HepG2 (cell line): ENCODE results near the gene CLCNKA. TPM values are rescaled to one million over a fixed set of nuclear protein-coding genes. Genes with fewer than 3 reads are reported as not detected.

Source experiments
- ARNT2 ChIP-seq: sonication (generic); formaldehyde crosslinking; IDR thresholded peaks from 2 replicates; pipeline ENCODE4 v1.8.0; 2022; ENCODE audit warnings: mild to moderate bottlenecking, low read depth, missing genetic modification reagents, moderate library complexity
- GATA4 ChIP-seq: sonication (generic); IDR thresholded peaks from 2 replicates; pipeline ENCODE4 v1.6.1; 2016; ENCODE audit warnings: antibody characterized with exemption, low read depth, borderline replicate concordance
- JUNB ChIP-seq: sonication (generic); formaldehyde crosslinking; IDR thresholded peaks from 2 replicates; pipeline ENCODE4 v1.8.0; 2022; ENCODE audit warnings: missing genetic modification reagents, mild to moderate bottlenecking, borderline replicate concordance
- NRL ChIP-seq: sonication (generic); formaldehyde crosslinking; IDR thresholded peaks from 2 replicates; pipeline ENCODE4 v1.5.0; 2020; ENCODE audit warnings: missing genetic modification reagents, mild to moderate bottlenecking, moderate library complexity, borderline replicate concordance
- RAD21 ChIP-seq: fragments of 450-650 bp; formaldehyde crosslinking; IDR thresholded peaks from 2 replicates; pipeline ENCODE4 v1.5.0; 2020; ENCODE audit warnings: mild to moderate bottlenecking
- RFX3 ChIP-seq: IDR thresholded peaks from 2 replicates; pipeline ENCODE4 v1.6.1; 2016; ENCODE audit warnings: missing biosample characterization, missing genetic modification reagents
- ZFP82 ChIP-seq: sonication (generic); formaldehyde crosslinking; IDR thresholded peaks from 2 replicates; pipeline ENCODE4 v1.5.1; 2020; ENCODE audit warnings: mild to moderate bottlenecking, missing genetic modification reagents, borderline replicate concordance
- ZFY ChIP-seq: sonication (generic); formaldehyde crosslinking; IDR thresholded peaks from 2 replicates; pipeline ENCODE4 v1.4.0; 2020; ENCODE audit warnings: missing genetic modification reagents
- ZNF781 ChIP-seq: sonication (generic); formaldehyde crosslinking; IDR thresholded peaks from 2 replicates; pipeline ENCODE4 v1.5.1; 2020; ENCODE audit warnings: borderline replicate concordance, mild to moderate bottlenecking, missing genetic modification reagents; ENCODE audit errors: not compliant biosample characterization
- ZSCAN31 ChIP-seq: sonication (generic); formaldehyde crosslinking; IDR thresholded peaks from 2 replicates; pipeline ENCODE4 v1.5.0; 2020; ENCODE audit warnings: low read depth, mild to moderate bottlenecking, missing genetic modification reagents
- polyA plus RNA-seq, 8 experiments: library from polyadenylated mRNA; depleted of rRNA in 3 of 8; stranded (reverse) in 7 of 8; unstranded in 1 of 8; fragments of >200 nt; fragmentation: Illumina TruSeq in 4 of 8; extraction: Trizol in 4 of 8; gene quantifications; 2 replicates each; pipeline versions ENCODE4 v1.2.1 to v1.2.3, GENCODE V29; 2011 to 2016; ENCODE audit warnings: low read depth in 4 of 8, missing spikeins in 1 of 8, mixed read lengths in 1 of 8; ENCODE audit not compliant: insufficient read depth in 1 of 8
- total RNA-seq, 5 experiments: library from RNA; depleted of rRNA; stranded (reverse); fragments of >200 nt; fragmentation: Illumina TruSeq; extraction: Trizol; gene quantifications; 2 replicates each; pipeline ENCODE4 v1.2.3, GENCODE V29; 2016; ENCODE audit warnings: low read depth in 1 of 5
- TF ChIP-seq, protein P1 (sequence below): sonication (generic); formaldehyde crosslinking; IDR thresholded peaks from 2 replicates; pipeline ENCODE4 v1.5.1; 2020; ENCODE audit warnings: missing genetic modification reagents, mild to moderate bottlenecking, borderline replicate concordance
- TF ChIP-seq, protein P2 (sequence below): sonication (generic); formaldehyde crosslinking; IDR thresholded peaks from 2 replicates; pipeline ENCODE4 v1.5.1; 2020; ENCODE audit warnings: mild to moderate bottlenecking, missing genetic modification reagents, borderline replicate concordance
- TF ChIP-seq, protein P3 (sequence below): sonication (generic); formaldehyde crosslinking; IDR thresholded peaks from 2 replicates; pipeline ENCODE4 v1.5.0; 2020; ENCODE audit warnings: mild to moderate bottlenecking, missing genetic modification reagents
- TF ChIP-seq, protein P4 (sequence below): sonication (generic); formaldehyde crosslinking; IDR thresholded peaks from 2 replicates; pipeline ENCODE4 v1.4.0; 2020; ENCODE audit warnings: mild to moderate bottlenecking, missing genetic modification reagents, borderline replicate concordance
- TF ChIP-seq, protein P5 (sequence below): sonication (generic); formaldehyde crosslinking; IDR thresholded peaks from 2 replicates; pipeline ENCODE4 v1.5.0; 2020; ENCODE audit warnings: missing genetic modification reagents, mild to moderate bottlenecking, borderline replicate concordance

CLCNKA gene
- total and polyA plus RNA-seq, 2 of the 13 experiments (the other 11 are each of a cell fraction or from before 2014, with no cell fraction given), result 0.03 TPM; not detected in 1

DNA sequence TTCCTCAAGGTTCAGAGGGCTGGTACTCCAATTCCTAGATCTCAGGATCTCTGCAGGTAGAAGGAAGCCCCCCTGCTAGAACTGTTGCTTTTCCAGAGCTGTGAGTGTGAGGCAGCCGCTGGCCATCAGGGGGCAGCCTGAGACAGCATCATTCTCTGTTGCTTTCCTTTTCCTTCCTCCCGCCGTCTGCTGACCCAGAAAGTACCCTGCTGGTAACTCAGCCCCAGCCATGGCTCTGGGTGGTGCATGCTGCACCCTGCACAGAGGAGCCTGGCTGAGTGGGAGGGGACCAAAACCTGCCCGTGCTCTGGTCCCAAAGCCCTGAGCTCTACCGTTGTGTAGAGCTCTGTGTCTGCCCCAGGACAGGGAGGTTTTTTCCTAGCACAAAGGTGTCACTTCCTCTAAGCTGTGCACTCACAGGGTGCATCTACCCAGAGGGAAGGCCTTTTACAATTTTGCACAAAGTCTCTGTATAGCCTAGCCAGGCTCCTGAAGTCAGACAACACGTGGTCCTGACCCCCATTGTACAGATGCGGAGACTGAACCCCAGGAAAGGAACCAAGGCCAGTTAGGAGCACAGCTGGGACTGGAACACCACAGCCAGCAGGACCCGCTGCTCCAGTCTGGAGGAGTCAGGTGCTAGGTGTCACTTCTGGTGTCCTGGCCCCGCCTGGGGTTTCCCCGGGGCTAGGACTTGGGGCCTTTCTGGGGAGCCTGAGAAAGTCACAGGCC is 57.3 kb downstream of the CLCNKA start (continued):
- TF ChIP-seq, protein P1, sequence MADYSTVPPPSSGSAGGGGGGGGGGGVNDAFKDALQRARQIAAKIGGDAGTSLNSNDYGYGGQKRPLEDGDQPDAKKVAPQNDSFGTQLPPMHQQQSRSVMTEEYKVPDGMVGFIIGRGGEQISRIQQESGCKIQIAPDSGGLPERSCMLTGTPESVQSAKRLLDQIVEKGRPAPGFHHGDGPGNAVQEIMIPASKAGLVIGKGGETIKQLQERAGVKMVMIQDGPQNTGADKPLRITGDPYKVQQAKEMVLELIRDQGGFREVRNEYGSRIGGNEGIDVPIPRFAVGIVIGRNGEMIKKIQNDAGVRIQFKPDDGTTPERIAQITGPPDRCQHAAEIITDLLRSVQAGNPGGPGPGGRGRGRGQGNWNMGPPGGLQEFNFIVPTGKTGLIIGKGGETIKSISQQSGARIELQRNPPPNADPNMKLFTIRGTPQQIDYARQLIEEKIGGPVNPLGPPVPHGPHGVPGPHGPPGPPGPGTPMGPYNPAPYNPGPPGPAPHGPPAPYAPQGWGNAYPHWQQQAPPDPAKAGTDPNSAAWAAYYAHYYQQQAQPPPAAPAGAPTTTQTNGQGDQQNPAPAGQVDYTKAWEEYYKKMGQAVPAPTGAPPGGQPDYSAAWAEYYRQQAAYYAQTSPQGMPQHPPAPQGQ (CRISPR knock-in tag), result no peak
- TF ChIP-seq RFX3 (CRISPR knock-in tag), result no peak
- TF ChIP-seq, protein P2, sequence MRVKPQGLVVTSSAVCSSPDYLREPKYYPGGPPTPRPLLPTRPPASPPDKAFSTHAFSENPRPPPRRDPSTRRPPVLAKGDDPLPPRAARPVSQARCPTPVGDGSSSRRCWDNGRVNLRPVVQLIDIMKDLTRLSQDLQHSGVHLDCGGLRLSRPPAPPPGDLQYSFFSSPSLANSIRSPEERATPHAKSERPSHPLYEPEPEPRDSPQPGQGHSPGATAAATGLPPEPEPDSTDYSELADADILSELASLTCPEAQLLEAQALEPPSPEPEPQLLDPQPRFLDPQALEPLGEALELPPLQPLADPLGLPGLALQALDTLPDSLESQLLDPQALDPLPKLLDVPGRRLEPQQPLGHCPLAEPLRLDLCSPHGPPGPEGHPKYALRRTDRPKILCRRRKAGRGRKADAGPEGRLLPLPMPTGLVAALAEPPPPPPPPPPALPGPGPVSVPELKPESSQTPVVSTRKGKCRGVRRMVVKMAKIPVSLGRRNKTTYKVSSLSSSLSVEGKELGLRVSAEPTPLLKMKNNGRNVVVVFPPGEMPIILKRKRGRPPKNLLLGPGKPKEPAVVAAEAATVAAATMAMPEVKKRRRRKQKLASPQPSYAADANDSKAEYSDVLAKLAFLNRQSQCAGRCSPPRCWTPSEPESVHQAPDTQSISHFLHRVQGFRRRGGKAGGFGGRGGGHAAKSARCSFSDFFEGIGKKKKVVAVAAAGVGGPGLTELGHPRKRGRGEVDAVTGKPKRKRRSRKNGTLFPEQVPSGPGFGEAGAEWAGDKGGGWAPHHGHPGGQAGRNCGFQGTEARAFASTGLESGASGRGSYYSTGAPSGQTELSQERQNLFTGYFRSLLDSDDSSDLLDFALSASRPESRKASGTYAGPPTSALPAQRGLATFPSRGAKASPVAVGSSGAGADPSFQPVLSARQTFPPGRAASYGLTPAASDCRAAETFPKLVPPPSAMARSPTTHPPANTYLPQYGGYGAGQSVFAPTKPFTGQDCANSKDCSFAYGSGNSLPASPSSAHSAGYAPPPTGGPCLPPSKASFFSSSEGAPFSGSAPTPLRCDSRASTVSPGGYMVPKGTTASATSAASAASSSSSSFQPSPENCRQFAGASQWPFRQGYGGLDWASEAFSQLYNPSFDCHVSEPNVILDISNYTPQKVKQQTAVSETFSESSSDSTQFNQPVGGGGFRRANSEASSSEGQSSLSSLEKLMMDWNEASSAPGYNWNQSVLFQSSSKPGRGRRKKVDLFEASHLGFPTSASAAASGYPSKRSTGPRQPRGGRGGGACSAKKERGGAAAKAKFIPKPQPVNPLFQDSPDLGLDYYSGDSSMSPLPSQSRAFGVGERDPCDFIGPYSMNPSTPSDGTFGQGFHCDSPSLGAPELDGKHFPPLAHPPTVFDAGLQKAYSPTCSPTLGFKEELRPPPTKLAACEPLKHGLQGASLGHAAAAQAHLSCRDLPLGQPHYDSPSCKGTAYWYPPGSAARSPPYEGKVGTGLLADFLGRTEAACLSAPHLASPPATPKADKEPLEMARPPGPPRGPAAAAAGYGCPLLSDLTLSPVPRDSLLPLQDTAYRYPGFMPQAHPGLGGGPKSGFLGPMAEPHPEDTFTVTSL (CRISPR knock-in tag), result no peak
- TF ChIP-seq ZFY, result no peak
- peak; percentile 96 for TF ChIP-seq RAD21
- TF ChIP-seq, protein P3, sequence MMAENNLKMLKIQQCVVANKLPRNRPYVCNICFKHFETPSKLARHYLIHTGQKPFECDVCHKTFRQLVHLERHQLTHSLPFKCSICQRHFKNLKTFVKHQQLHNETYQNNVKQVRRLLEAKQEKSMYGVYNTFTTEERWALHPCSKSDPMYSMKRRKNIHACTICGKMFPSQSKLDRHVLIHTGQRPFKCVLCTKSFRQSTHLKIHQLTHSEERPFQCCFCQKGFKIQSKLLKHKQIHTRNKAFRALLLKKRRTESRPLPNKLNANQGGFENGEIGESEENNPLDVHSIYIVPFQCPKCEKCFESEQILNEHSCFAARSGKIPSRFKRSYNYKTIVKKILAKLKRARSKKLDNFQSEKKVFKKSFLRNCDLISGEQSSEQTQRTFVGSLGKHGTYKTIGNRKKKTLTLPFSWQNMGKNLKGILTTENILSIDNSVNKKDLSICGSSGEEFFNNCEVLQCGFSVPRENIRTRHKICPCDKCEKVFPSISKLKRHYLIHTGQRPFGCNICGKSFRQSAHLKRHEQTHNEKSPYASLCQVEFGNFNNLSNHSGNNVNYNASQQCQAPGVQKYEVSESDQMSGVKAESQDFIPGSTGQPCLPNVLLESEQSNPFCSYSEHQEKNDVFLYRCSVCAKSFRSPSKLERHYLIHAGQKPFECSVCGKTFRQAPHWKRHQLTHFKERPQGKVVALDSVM (CRISPR knock-in tag), result no peak
- TF ChIP-seq ARNT2 (CRISPR knock-in tag), result 0 out of 2 replicates have a peak, but pooled peaks have one; percentile 55
- TF ChIP-seq ZNF781, result peak; percentile 25
- peak; percentile 56; the same call in 1 of the 2 replicates for TF ChIP-seq ZSCAN31 (CRISPR knock-in tag)
- no peak for TF ChIP-seq JUNB
- no peak for TF ChIP-seq GATA4
- TF ChIP-seq ZFP82 (CRISPR knock-in tag), result no peak
- TF ChIP-seq, protein P4, sequence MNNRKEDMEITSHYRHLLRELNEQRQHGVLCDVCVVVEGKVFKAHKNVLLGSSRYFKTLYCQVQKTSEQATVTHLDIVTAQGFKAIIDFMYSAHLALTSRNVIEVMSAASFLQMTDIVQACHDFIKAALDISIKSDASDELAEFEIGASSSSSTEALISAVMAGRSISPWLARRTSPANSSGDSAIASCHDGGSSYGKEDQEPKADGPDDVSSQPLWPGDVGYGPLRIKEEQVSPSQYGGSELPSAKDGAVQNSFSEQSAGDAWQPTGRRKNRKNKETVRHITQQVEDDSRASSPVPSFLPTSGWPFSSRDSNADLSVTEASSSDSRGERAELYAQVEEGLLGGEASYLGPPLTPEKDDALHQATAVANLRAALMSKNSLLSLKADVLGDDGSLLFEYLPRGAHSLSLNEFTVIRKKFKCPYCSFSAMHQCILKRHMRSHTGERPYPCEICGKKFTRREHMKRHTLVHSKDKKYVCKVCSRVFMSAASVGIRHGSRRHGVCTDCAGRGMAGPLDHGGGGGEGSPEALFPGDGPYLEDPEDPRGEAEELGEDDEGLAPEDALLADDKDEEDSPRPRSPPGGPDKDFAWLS (CRISPR knock-in tag), result no peak
- no peak for TF ChIP-seq NRL (CRISPR knock-in tag)
- TF ChIP-seq, protein P5, sequence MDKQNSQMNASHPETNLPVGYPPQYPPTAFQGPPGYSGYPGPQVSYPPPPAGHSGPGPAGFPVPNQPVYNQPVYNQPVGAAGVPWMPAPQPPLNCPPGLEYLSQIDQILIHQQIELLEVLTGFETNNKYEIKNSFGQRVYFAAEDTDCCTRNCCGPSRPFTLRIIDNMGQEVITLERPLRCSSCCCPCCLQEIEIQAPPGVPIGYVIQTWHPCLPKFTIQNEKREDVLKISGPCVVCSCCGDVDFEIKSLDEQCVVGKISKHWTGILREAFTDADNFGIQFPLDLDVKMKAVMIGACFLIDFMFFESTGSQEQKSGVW (CRISPR knock-in tag), result no peak
